GM06990 (cell line): ENCODE data around the gene EIF4A2.
"Not testable (repeated sequence)": the region's sequence is repeated elsewhere in the genome, so short reads cannot be mapped to it uniquely, and the experiment has no call there.

Source experiments
- DNase-seq: peaks from one replicate; pipeline ENCODE4 v3.0.0-alpha.2; 2011; ENCODE audit not compliant: insufficient read length; ENCODE audit errors: extremely low read depth
- H3K27me3 ChIP-seq: replicated peaks from 2 replicates; pipeline ENCODE4 v1.6.0; 2011; ENCODE audit warnings: low read length; ENCODE audit not compliant: control insufficient read depth, insufficient read depth
- H3K36me3 ChIP-seq: 2 replicates; pipeline ENCODE4 v1.5.1; 2011; ENCODE audit warnings: low read length; ENCODE audit not compliant: control insufficient read depth, insufficient read depth
- H3K4me3 ChIP-seq: replicated peaks from 2 replicates; pipeline ENCODE4 v1.5.1; 2011; ENCODE audit warnings: low read depth, mild to moderate bottlenecking, control low read depth, low read length
- TF ChIP-seq, protein P1 (sequence below): IDR thresholded peaks from 2 replicates; pipeline ENCODE4 v1.5.1; 2011; ENCODE audit warnings: low read length, control low read depth, mild to moderate bottlenecking, inconsistent platforms; ENCODE audit not compliant: insufficient read depth, poor library complexity, severe bottlenecking

EIF4A2 gene

DNA sequence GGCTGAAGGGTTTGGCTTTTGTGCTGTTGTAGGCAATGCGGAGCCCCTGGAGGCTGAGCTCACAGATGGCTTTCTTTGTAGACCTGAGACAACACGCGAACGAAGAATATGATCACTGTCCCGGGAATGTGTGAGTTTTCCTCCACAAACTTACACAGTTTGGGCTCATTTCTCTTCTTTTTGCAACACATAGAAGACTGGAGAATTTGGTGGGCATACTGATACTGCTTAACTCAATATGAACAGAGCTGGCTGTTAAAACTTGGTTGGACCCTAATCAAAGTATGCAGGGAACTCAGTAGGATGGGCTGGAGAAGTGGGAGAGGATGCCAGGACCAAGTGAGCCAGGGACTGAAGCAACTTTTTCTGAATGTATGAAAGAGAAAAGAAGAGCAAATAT is 35.1 kb downstream of the EIF4A2 start:
- Histone ChIP-seq H3K36me3 (no peaks in the 10 kb centered on the region), H3K4me3 (no peak overlapping the region), H3K27me3 (no peaks in the 10 kb centered on the region; the same call in 1 of the 2 replicates)
- DNase-seq: no peak
- TF ChIP-seq, protein P1, sequence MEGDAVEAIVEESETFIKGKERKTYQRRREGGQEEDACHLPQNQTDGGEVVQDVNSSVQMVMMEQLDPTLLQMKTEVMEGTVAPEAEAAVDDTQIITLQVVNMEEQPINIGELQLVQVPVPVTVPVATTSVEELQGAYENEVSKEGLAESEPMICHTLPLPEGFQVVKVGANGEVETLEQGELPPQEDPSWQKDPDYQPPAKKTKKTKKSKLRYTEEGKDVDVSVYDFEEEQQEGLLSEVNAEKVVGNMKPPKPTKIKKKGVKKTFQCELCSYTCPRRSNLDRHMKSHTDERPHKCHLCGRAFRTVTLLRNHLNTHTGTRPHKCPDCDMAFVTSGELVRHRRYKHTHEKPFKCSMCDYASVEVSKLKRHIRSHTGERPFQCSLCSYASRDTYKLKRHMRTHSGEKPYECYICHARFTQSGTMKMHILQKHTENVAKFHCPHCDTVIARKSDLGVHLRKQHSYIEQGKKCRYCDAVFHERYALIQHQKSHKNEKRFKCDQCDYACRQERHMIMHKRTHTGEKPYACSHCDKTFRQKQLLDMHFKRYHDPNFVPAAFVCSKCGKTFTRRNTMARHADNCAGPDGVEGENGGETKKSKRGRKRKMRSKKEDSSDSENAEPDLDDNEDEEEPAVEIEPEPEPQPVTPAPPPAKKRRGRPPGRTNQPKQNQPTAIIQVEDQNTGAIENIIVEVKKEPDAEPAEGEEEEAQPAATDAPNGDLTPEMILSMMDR: no peak

DNA sequence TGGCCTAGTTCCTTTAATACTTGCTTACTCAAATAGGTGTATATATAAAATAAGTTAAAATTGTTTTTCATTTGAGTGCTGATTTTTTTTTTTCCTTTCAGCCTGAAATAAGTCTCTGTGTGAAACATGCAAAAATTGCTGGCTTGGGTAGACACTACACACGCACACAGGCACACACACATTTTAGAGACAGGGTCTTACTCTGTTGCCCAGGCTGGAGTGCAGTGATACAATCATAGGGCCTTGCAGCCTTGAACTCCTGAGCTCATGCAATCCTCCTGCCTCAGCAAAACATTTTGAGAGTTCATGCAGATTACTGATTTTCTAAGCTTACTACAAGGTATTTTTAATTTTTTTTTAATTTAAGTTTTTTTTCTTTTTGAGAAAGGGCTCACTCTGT is 35.6 kb downstream of the EIF4A2 start:
- Histone ChIP-seq H3K27me3 (no peaks in the 10 kb centered on the region; the same call in 1 of the 2 replicates), H3K4me3 (no peak overlapping the region), H3K36me3 (no peaks in the 10 kb centered on the region)
- DNase-seq: no peak
- TF ChIP-seq, protein P1: no peak

DNA sequence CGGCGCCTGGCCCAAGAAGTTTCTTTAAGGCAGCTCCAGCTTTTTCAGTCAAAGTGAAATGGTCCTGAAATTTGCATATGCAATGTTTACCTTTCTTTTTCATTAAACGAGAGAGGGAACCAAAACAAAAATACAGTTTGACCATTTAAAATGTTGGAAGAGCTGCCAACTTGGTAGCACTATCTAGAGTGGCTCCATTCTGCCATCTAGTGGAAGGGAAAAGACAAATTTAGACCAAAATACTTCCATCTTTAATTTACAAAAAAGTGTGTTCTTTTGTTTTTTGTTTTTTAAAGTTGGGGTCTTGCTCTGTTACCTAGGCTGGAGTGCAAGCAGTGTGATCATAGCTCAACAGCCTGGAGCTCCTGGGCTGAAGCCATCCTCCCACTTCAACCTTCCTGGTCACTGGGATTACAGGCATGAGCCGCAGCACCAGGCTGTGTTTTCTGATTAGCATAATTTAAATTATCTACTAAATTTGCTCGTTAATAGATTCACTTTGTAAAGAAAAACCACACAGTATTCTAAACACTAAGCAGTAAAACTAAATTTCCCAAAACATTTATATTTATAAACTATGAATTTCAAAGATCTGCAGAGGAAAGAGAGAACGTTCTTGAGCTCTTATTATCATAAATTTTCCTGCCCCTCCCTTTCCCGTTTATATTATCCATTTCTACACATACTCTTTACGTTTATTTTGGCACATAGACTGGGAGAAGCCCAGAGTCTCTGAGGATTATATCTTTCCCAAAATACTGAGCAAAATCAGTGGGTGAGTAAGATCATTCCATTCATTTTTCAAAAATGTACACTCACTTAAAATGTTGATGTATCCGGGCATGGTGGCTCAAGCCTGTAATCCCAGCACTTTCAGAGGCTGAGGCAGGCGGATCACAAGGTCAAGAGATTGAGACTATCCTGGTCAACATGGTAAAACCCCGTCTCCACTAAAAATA is 38.3 kb downstream of the EIF4A2 start:
- Histone ChIP-seq H3K27me3 (peaks cover 5% of the 10 kb centered on the region; the same call in 1 of the 2 replicates), H3K36me3 (no peaks in the 10 kb centered on the region), H3K4me3 (no peak overlapping the region)
- no peak for DNase-seq
- TF ChIP-seq, protein P1: peak; percentile 75

DNA sequence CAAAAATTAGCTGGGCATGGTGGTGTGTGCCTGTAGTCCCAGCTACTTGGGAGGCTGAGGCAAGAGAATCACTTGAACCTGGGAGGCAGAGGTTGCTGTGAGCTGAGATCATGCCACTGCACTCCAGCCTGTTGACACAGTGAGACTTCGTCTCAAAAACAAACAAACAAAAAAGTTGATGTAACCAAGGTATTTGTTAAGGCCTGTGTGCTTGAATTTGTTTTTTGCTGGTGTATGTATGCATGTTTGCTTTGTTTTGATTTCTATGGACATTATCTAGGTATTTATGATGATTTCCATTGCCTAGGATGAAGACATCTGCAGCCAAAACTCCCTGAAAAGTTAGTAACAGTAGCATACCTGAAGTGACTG is 39.0 kb downstream of the EIF4A2 start:
- H3K36me3 ChIP-seq, DNase-seq, H3K27me3 ChIP-seq, H3K4me3 ChIP-seq: not testable (repeated sequence)

DNA sequence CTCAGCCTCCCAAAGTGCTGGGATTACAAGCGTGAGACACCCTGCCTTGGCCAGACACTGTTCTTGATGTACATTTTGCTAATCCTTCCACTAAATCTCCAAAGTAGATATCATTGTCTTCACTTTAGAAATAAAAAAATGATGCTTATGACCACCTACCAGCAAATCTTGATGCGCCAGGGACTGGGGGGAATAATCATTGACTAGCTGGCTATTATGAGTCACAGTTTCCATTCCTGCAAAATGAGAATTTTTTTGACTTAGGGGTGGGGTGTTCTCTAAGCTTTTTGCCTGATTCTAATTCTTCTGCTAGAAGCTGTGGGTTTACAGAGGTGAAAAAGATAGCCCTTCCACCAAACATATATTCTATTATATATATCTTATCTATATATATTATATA is 40.0 kb downstream of the EIF4A2 start:
- H3K4me3 ChIP-seq: no peak overlapping the region
- H3K36me3 ChIP-seq: no peaks in the 10 kb centered on the region
- peaks cover 5% of the 10 kb centered on the region; the same call in 1 of the 2 replicates for H3K27me3 ChIP-seq
- no peak for DNase-seq
- TF ChIP-seq, protein P1: no peak

DNA sequence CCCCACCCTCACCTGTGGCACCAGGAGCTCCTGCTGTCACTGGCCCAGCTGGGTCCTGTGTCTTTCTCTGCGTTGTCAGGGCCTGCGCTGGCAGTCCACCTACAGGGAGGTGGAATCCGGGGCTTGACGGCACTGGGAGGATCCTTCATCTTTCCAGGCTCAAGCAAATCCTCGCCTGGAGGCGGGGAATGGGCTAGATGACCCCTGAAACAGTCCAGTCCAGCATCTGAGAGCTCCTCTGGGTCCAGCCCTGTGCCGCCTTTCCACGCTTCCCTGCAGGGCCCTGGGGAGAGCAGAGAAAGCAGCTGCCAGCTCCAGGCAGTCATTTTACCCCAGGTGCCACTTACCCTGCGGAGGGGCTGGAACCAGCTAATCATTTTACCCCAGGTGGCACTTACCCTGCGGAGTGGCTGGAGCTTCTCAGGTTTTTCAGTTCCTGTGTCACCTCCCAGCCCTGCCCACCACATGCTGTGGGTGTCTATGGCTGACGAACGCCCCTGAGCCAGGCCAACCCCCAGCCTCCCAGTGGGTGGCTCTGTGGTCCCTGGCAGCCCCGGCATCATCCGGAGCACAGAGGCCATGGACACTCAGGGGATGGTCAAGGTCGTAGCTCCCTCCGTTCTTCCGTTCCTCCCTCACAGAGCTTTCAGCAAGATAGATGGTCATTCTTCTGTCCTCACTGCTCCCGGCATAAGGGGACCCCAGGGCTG is 41.2 kb downstream of the EIF4A2 start:
- no peak overlapping the region for H3K4me3 ChIP-seq
- no peaks in the 10 kb centered on the region for H3K36me3 ChIP-seq
- no peak for DNase-seq
- H3K27me3 ChIP-seq: peaks cover 5% of the 10 kb centered on the region; the same call in 1 of the 2 replicates
- TF ChIP-seq, protein P1: no peak
